HG03066 (cell line): Measurements from ENCODE around the gene GALNT10.
A peak's percentile ranks its signal among the peaks of the same experiment; 100 is the strongest.

Source experiments
- ATAC-seq: cut with Tn5 transposase; IDR thresholded peaks from one replicate; pipeline ENCODE4 v1.9.1; 2021; ENCODE audit warnings: low read depth; ENCODE audit not compliant: unreplicated experiment

The GALNT10 gene

DNA sequence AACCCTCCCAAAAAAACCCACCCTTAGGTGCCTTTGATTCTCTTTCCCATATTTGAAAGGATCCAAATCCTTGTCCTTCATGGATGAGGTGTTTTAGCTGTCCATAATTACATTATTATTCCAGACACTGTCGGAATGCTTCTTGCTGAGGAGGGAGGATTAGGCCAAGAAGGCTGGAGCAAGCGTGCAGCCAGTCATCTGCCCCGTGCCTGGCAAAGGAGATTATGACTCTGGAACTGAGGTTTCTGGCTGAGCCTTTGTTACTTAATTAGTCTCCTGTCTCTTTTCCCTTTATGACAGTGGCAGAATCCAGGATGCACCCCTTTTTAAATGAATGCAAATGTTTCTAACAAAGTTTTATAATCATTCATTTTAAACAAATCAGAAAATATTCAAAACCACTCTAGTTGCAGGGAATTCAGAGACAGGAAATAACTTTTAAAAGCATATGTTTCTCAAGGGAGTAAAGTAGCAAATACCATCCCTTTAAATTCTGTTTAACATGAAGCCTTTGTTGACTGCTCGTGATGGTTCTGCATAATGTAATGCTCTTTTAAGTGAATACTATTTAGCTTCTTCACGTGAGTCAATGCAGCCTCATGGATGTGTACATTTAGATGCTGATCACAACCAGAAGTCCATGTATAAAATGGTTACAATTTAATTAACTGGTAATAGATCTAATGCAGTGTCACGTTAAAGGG lies 69.8 kb downstream of the GALNT10 start:
- ATAC-seq, result no peak

GRCh38 chr5:154262342-154262741 lies 71.8 kb downstream of the GALNT10 start:
- ATAC-seq, result no peak

GRCh38 chr5:154264549-154265196 lies 74.1 kb downstream of the GALNT10 start:
- no peak for ATAC-seq

DNA sequence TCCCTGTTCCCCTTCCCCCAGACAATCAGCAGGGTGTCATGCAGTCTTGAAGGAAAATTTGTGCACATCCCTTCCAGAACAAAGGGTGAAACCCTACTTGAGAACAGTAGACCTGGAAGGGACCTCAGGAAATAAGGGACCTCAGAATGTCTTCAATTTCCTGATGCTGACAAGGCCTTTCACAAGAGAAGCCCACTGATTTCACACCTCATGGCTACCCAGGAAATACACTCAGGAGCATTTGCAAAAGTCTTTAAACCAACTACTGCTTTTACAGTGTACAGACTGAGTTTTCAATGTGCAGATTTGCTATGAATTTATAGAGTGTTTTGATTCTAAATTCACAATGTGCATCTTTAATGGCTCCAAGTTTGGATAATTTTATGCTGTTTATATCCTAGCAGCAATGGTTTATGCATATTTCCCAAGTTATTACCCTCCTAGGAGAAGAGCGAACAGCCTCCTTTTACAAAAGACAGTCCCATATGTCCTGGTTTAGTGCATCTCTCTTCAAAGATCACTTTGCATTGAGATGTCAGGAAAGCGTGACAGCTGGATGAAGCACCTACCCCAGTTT lies 74.8 kb downstream of the GALNT10 start:
- no peak for ATAC-seq

- ATAC-seq, result no peak
Observed at GRCh38 chr5:154267516-154267915, 77.0 kb downstream of the GALNT10 start.

GRCh38 chr5:154268073-154268472 lies 77.5 kb downstream of the GALNT10 start:
- ATAC-seq, result no peak

DNA sequence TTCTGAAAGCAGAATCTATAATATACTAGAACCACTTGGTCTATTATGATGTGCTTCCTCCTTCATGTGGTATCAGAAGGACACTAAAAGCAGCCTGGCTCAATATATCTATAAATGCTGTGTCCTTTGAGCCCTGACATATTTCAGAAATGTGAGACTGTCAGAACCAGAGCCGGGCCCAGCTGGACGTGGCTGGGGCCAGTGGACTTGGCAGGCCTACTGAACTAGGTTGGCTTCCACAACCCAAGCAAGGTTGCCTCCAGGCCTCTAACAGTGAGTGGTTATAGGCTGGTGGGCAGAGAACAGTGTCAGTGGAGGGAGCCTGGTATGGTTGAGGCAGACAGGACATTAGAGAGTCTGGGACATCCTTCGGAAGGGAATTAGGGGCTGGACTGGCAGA lies 78.9 kb downstream of the GALNT10 start:
- no peak for ATAC-seq

DNA sequence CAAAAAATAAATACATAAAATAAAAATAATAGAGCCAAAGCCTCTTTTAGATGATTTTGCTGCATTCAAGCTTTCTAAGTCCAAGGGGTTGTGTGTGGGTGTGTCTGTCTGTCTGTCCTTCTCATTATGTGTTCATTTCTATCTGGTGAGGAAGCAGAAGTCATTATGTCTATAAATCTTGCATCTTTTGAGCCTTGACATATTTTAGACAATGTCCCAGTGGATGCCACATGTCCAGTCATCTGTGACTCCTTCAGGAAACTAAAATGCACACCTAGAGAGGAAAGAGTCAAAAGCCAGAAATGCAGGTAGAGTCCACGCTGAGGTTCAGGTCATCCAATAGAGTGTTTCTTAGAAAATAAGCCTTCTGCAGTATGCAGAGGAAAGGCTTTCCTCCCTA lies 80.9 kb downstream of the GALNT10 start:
- no peak for ATAC-seq

DNA sequence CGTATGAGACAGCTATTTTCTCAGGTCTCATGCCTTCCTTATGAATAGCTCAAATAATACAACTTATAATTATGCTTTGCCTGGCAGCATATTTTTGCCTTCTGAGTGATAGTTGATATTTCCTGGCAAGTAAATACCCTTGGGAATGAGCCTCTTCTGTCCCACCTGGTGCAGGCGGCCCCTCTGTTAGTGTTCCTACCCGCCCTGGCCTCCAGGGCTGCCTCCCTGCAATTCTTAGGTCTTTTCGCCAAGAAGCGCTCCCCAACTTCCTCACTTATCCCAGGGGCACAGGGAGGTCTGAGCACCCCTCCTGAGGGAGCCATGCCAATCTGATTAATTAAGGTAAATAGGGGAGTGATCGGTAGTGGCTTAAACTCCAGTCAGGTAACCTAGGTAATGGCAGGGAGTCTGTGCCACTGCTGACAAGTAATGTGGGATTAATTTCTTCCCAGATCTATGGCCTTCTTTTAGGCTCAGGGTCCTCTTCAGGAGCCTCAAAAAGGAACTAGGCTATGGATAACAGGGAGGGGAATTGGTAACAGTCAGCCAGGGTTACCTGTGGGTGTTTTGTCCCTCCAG lies 81.5 kb downstream of the GALNT10 start:
- ATAC-seq, result no peak

DNA sequence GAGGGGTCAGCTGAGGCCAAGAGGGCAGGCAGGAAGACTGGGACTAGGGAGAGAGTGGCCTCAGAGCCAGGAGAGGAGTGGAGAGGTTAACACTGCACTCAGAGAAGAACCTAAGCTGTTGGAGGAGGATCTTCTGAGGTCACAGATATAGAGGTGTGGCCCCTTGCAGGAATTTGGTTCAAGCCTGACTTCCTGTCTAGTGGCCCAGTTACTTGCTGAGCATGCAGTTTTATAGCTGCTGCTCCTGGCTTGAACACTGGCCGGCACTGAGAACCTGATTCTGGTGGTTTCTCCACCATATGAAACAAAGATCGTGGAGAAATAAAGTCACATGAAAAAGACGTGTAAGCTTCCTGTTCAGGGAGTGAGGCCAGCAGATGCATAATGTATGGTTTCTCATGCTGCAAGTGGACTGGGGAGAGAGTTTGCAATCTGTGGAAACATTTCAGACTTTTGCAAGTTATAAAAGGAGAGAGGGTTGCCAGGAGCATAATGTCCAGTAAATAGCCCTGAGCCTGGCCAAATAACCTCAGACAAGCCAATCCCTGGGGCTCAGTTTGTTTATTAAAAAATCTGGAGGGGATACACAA lies 82.6 kb downstream of the GALNT10 start:
- peak; percentile 59 for ATAC-seq

- ATAC-seq, result no peak
Observed at GRCh38 chr5:154273963-154274827, 83.7 kb downstream of the GALNT10 start.

- ATAC-seq, result no peak
Observed at GRCh38 chr5:154274828-154275185, 84.3 kb downstream of the GALNT10 start.

- ATAC-seq, result no peak
Observed at GRCh38 chr5:154275566-154275965, 85.0 kb downstream of the GALNT10 start.

DNA sequence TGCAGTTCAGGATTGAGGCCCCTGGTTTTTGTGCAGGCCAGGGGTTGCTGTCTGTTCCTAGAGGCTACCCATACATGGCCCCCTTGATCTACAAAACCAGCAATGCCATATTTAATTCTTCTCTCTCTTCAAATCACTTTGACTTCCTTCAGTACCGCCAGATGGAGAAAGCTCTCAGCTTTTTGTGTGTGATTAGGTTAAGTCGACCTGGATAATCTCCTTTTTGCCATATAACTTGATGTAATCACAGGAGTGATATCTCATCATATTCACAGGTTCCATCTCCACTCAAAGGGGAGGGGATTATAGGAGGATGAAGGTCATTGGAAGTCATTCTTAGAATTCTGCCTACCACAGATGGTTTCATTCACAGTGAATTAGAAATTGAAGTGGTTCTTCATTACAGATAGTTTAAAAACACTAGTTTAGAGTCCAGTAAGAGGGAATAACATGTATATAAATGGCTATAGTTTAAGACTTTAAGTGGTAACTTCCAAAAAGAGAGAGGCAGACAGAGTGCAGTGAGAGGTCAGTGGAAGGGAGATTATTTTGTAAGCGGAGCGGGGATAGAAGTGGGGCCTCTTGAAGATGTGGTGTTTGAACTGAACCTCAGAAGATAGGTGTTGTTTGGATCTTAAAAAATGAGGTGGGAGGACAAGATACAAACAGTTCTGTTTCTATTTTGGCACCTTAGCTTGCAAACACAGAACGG lies 85.9 kb downstream of the GALNT10 start:
- no peak for ATAC-seq

- no peak for ATAC-seq
Observed at GRCh38 chr5:154276973-154277331, 86.4 kb downstream of the GALNT10 start.

- no peak for ATAC-seq
Observed at GRCh38 chr5:154277499-154277898, 87.0 kb downstream of the GALNT10 start.

DNA sequence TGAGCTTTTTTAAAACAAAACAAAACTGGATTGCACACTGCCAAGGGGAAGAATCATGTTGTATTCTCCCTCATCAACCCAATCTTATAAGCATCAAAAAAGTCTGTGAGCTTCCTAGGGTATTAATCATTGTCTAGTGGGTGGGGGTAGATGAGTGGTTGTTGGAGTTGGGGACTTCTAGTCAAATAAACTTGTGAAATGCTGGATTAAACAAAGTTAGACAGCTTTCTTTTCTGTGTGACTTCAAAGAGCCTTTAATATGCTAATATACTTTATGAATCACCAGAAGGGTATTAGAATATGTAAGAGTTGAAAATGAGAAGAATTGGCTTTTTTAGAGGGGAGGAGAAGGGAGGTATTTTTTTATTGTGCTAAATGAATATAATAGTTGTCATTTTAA lies 87.7 kb downstream of the GALNT10 start:
- ATAC-seq, result no peak

GRCh38 chr5:154278908-154279307 lies 88.4 kb downstream of the GALNT10 start:
- peak; percentile 79 for ATAC-seq

DNA sequence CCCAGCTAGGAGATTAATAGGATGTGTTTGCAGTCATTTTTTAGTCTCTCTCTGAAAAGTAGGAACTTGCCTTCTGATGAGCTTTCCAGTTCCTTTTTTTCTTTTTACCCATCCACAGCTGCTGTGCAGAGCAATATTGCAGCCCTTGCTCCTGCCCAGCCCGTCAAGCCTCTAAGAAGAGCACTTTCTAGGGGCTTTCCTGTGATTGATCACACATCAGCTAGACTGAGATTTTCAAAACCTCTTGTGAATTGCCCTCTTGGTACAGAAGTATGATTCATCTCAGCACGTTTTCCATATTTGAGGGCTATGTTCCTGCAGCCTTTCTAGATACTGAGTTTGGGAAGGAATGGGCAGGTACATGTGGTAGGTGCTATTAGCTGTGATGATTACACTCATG lies 93.9 kb downstream of the GALNT10 start:
- ATAC-seq, result peak; percentile 88
